Caco-2 (cell line): ENCODE measurements around the gene LUC7L. TPM values are rescaled to one million over a fixed set of nuclear protein-coding genes. Genes with fewer than 3 reads are reported as not detected.
"Not testable (repeated sequence)": the region's sequence is repeated elsewhere in the genome, so short reads cannot be mapped to it uniquely, and the experiment has no call there.

ENCODE experiments used
- BruUV-seq: library from RNA; stranded (reverse); fragments of 400-500 nt; replicated peaks from 2 replicates; lab custom pipeline; 2021; lab: Mats Ljungman, UMichigan
- CTCF ChIA-PET: fragments of 300-600 bp; sonication (Branson Sonifier 250); formaldehyde crosslinking; loops from one replicate; lab custom pipeline; 2022; ENCODE audit warnings: antibody characterized with exemption; lab: Charles Lee
- POLR2A ChIA-PET: fragments of 300-600 bp; sonication (Branson Sonifier 250); formaldehyde crosslinking; loops from one replicate; lab custom pipeline; 2022; ENCODE audit warnings: antibody characterized with exemption; lab: Charles Lee
- DNase-seq, 2 experiments: peaks; one replicate each; pipeline versions ENCODE4 v3.0.0 to v3.0.0-alpha.2; 2020 to 2022
- H3K27me3 ChIP-seq: replicated peaks from 2 replicates; pipeline ENCODE4 v1.6.0; 2011; ENCODE audit warnings: low read length; ENCODE audit not compliant: control insufficient read depth, insufficient read depth
- H3K36me3 ChIP-seq: 2 replicates; pipeline ENCODE4 v1.5.1; 2011; ENCODE audit warnings: low read length; ENCODE audit not compliant: control insufficient read depth, insufficient read depth
- H3K4me1 ChIP-seq: fragments of 250-450 bp; sonication (Bioruptor Pico); 2 replicates; pipeline ENCODE4 v1.5.1; 2020; ENCODE audit warnings: mild to moderate bottlenecking
- H3K4me3 ChIP-seq: 2 replicates; pipeline ENCODE4 v1.5.1; 2011; ENCODE audit warnings: low read depth, mild to moderate bottlenecking, control low read depth, low read length
- H3K9me3 ChIP-seq: fragments of 250-450 bp; sonication (Bioruptor Pico); 2 replicates; pipeline ENCODE4 v1.5.1; 2020; ENCODE audit warnings: mild to moderate bottlenecking, moderate library complexity
- H3K27ac Mint-ChIP-seq: one replicate; pipeline ENCODE4 v1.8.0; 2022; ENCODE audit warnings: mixed read lengths; ENCODE audit not compliant: unreplicated experiment
- H3K27me3 Mint-ChIP-seq: one replicate; pipeline ENCODE4 v1.8.0; 2022; ENCODE audit warnings: mixed read lengths; ENCODE audit not compliant: insufficient read depth, unreplicated experiment
- H3K36me3 Mint-ChIP-seq: one replicate; pipeline ENCODE4 v1.8.0; 2022; ENCODE audit warnings: mild to moderate bottlenecking, mixed read lengths; ENCODE audit not compliant: insufficient read depth, unreplicated experiment
- H3K4me1 Mint-ChIP-seq: one replicate; pipeline ENCODE4 v1.8.0; 2022; ENCODE audit warnings: low read depth, mixed read lengths; ENCODE audit not compliant: unreplicated experiment
- H3K4me3 Mint-ChIP-seq: one replicate; pipeline ENCODE4 v1.8.0; 2022; ENCODE audit warnings: mild to moderate bottlenecking, moderate library complexity, mixed read lengths; ENCODE audit not compliant: unreplicated experiment
- H3K9me3 Mint-ChIP-seq: one replicate; pipeline ENCODE4 v1.8.0; 2022; ENCODE audit warnings: mixed read lengths; ENCODE audit not compliant: unreplicated experiment
- CTCF ChIP-seq, 2 experiments: fragments of 200-600 bp in 1 of 2; IDR thresholded peaks; 1 replicate in 1 of 2; 2 replicates in 1 of 2; pipeline versions ENCODE4 v1.5.1 to v1.8.0; 2011 to 2022; ENCODE audit warnings: antibody characterized with exemption in 1 of 2, control low read depth in 1 of 2, inconsistent platforms in 1 of 2, low read depth in 1 of 2, low read length in 1 of 2, mild to moderate bottlenecking in 1 of 2, moderate library complexity in 1 of 2; ENCODE audit not compliant: insufficient read depth in 1 of 2, severe bottlenecking in 1 of 2, unreplicated experiment in 1 of 2
- intact Hi-C: fragments of 100-400 bp; cut with micrococcal nuclease; formaldehyde crosslinking; loops from one replicate; pipeline ENCODE4 v1.10.0; 2022; ENCODE audit not compliant: unreplicated experiment
- total RNA-seq: library from RNA; stranded (reverse); gene quantifications from 2 replicates; pipeline ENCODE4 v1.2.3, GENCODE V29; 2022

Gene LUC7L
- total RNA-seq, 1 experiment from 2014 or later, result 80.7 TPM

GRCh38 chr16:164827-165538 is 64.3 kb downstream of the LUC7L start:
- H3K4me3 Mint-ChIP-seq, result no peak overlapping the region
- no peak for DNase-seq
- H3K27ac Mint-ChIP-seq, result no peak overlapping the region
- H3K27me3 Mint-ChIP-seq, result peaks cover 5% of the 10 kb centered on the region
- no peak for TF ChIP-seq CTCF (IDR thresholded peaks at IDR 0.05; ENCODE audit: insufficient read depth in 1 of 2, low read depth in 1 of 2, low read length in 1 of 2, severe bottlenecking in 1 of 2, unreplicated experiment in 1 of 2)
- Histone ChIP-seq H3K4me3 (no peak overlapping the region), H3K4me1 (no peaks in the 10 kb centered on the region), H3K36me3 (no peaks in the 10 kb centered on the region), H3K9me3 (no peaks in the 10 kb centered on the region), H3K27me3 (no peaks in the 10 kb centered on the region)
- H3K36me3 Mint-ChIP-seq, result no peaks in the 10 kb centered on the region
- H3K4me1 Mint-ChIP-seq, result no peaks in the 10 kb centered on the region
- BruUV-seq, result no TSS peak
- no peaks in the 10 kb centered on the region for H3K9me3 Mint-ChIP-seq
- ChIA-PET CTCF (no interaction called here), POLR2A (no interaction called here)
- intact Hi-C loops, result no loop called here

- H3K27me3 ChIP-seq, intact Hi-C loops, CTCF ChIA-PET: not testable (repeated sequence)
Observed at GRCh38 chr16:164134-164823, 65.0 kb downstream of the LUC7L start.

GRCh38 chr16:163696-164095 is 65.6 kb downstream of the LUC7L start:
- DNase-seq, POLR2A ChIA-PET, intact Hi-C loops, H3K4me3 Mint-ChIP-seq, H3K4me1 ChIP-seq, H3K27me3 Mint-ChIP-seq, H3K27me3 ChIP-seq, H3K9me3 Mint-ChIP-seq, H3K9me3 ChIP-seq, CTCF ChIA-PET, H3K27ac Mint-ChIP-seq, H3K4me3 ChIP-seq, H3K36me3 Mint-ChIP-seq, BruUV-seq, H3K36me3 ChIP-seq: not testable (repeated sequence)
- peaks cover 10% of the 10 kb centered on the region for H3K4me1 Mint-ChIP-seq

More at GRCh38 chr16:164134-164823, 65.0 kb downstream of the LUC7L start:
- DNase-seq, H3K4me3 Mint-ChIP-seq, H3K9me3 ChIP-seq, H3K4me1 ChIP-seq, POLR2A ChIA-PET, H3K27ac Mint-ChIP-seq, H3K4me1 Mint-ChIP-seq, H3K4me3 ChIP-seq, BruUV-seq, H3K36me3 ChIP-seq, H3K9me3 Mint-ChIP-seq, H3K27me3 Mint-ChIP-seq, H3K36me3 Mint-ChIP-seq: not testable (repeated sequence)

- H3K4me1 ChIP-seq, DNase-seq, POLR2A ChIA-PET, BruUV-seq, H3K9me3 ChIP-seq, H3K27me3 Mint-ChIP-seq, H3K36me3 ChIP-seq, H3K36me3 Mint-ChIP-seq, H3K4me3 Mint-ChIP-seq, intact Hi-C loops, H3K27ac Mint-ChIP-seq, CTCF ChIA-PET, H3K27me3 ChIP-seq, H3K9me3 Mint-ChIP-seq, H3K4me3 ChIP-seq: not testable (repeated sequence)
- H3K4me1 Mint-ChIP-seq, result peaks cover 10% of the 10 kb centered on the region
Observed at GRCh38 chr16:163139-163538, 66.1 kb downstream of the LUC7L start.
